ENCODE results near the gene GPR39. TPM values are rescaled to one million over a fixed set of nuclear protein-coding genes. Genes with fewer than 3 reads are reported as not detected.

The GPR39 gene
- total RNA-seq, 4 donors from 2014 or later = 0.72 to 1.6 (median 1.4) TPM

GRCh38 chr2:132559326-132559725 is 142.7 kb downstream of the GPR39 start:
- Histone ChIP-seq H3K27me3 (no peaks in the 10 kb centered on the region), H3K4me1 (no peaks in the 10 kb centered on the region), H3K4me3 (no peak overlapping the region), H3K36me3 (no peaks in the 10 kb centered on the region), H3K9me3 (no peaks in the 10 kb centered on the region), H3K27ac (no peak overlapping the region)
- TF ChIP-seq, protein P1, sequence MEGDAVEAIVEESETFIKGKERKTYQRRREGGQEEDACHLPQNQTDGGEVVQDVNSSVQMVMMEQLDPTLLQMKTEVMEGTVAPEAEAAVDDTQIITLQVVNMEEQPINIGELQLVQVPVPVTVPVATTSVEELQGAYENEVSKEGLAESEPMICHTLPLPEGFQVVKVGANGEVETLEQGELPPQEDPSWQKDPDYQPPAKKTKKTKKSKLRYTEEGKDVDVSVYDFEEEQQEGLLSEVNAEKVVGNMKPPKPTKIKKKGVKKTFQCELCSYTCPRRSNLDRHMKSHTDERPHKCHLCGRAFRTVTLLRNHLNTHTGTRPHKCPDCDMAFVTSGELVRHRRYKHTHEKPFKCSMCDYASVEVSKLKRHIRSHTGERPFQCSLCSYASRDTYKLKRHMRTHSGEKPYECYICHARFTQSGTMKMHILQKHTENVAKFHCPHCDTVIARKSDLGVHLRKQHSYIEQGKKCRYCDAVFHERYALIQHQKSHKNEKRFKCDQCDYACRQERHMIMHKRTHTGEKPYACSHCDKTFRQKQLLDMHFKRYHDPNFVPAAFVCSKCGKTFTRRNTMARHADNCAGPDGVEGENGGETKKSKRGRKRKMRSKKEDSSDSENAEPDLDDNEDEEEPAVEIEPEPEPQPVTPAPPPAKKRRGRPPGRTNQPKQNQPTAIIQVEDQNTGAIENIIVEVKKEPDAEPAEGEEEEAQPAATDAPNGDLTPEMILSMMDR (IDR thresholded peaks at IDR 0.05) = no peak
- TF ChIP-seq EP300 (IDR thresholded peaks at IDR 0.05) = no peak
- TF ChIP-seq POLR2A (IDR thresholded peaks at IDR 0.05) = no peak
- TF ChIP-seq POLR2AphosphoS5 (IDR thresholded peaks at IDR 0.05) = no peak
- no peak for DNase-seq (ENCODE audit: low spot score in 2 of 2)
- WGBS = 90% methylated on average over 12 of the region's 12 CpGs

GRCh38 chr2:132559921-132560320 is 143.3 kb downstream of the GPR39 start:
- Histone ChIP-seq H3K9me3 (no peaks in the 10 kb centered on the region), H3K4me1 (no peaks in the 10 kb centered on the region), H3K36me3 (no peaks in the 10 kb centered on the region), H3K27ac (no peak overlapping the region), H3K4me3 (no peak overlapping the region), H3K27me3 (no peaks in the 10 kb centered on the region)
- no peak for DNase-seq (ENCODE audit: low spot score in 2 of 2)
- 81% methylated on average over 2 of the region's 2 CpGs for WGBS
- TF ChIP-seq POLR2A (IDR thresholded peaks at IDR 0.05) (no peak), EP300 (IDR thresholded peaks at IDR 0.05) (no peak), POLR2AphosphoS5 (IDR thresholded peaks at IDR 0.05) (no peak)
- TF ChIP-seq, protein P1 (IDR thresholded peaks at IDR 0.05) = no peak

GRCh38 chr2:132560562-132560961 is 144.0 kb downstream of the GPR39 start:
- Histone ChIP-seq H3K4me3 (no peak overlapping the region), H3K9me3 (no peaks in the 10 kb centered on the region), H3K36me3 (no peaks in the 10 kb centered on the region), H3K4me1 (no peaks in the 10 kb centered on the region), H3K27me3 (no peaks in the 10 kb centered on the region), H3K27ac (no peak overlapping the region)
- no peak for DNase-seq (ENCODE audit: low spot score in 2 of 2)
- TF ChIP-seq, protein P1 (IDR thresholded peaks at IDR 0.05) = no peak
- TF ChIP-seq POLR2A (IDR thresholded peaks at IDR 0.05) (no peak), POLR2AphosphoS5 (IDR thresholded peaks at IDR 0.05) (no peak), EP300 (IDR thresholded peaks at IDR 0.05) (no peak)
- WGBS = 85% methylated on average over 2 of the region's 2 CpGs

- H3K27ac ChIP-seq = no peak overlapping the region
- H3K4me1 ChIP-seq = no peaks in the 10 kb centered on the region
- TF ChIP-seq EP300 (IDR thresholded peaks at IDR 0.05) = no peak
- no peak for TF ChIP-seq POLR2A (IDR thresholded peaks at IDR 0.05)
- TF ChIP-seq, protein P1 (IDR thresholded peaks at IDR 0.05) = no peak
- TF ChIP-seq POLR2AphosphoS5 (IDR thresholded peaks at IDR 0.05) = no peak
- DNase-seq (ENCODE audit: low spot score in 2 of 2) = no peak
- no peaks in the 10 kb centered on the region for H3K9me3 ChIP-seq
- H3K36me3 ChIP-seq = no peaks in the 10 kb centered on the region
- no peak overlapping the region for H3K4me3 ChIP-seq
- H3K27me3 ChIP-seq = no peaks in the 10 kb centered on the region
- 96% methylated on average over 4 of the region's 4 CpGs for WGBS
Measured at GRCh38 chr2:132562245-132562644, 145.6 kb downstream of the GPR39 start.

- WGBS = 91% methylated on average over 2 of the region's 2 CpGs
- no peaks in the 10 kb centered on the region for H3K36me3 ChIP-seq
- no peaks in the 10 kb centered on the region for H3K9me3 ChIP-seq
- no peak for DNase-seq (ENCODE audit: low spot score in 2 of 2)
- no peak overlapping the region for H3K4me3 ChIP-seq
- TF ChIP-seq POLR2A (IDR thresholded peaks at IDR 0.05) = no peak
- TF ChIP-seq, protein P1 (IDR thresholded peaks at IDR 0.05) = no peak
- no peak for TF ChIP-seq POLR2AphosphoS5 (IDR thresholded peaks at IDR 0.05)
- TF ChIP-seq EP300 (IDR thresholded peaks at IDR 0.05) = no peak
- H3K4me1 ChIP-seq = no peaks in the 10 kb centered on the region
- H3K27me3 ChIP-seq = no peaks in the 10 kb centered on the region
- H3K27ac ChIP-seq = no peak overlapping the region
Measured at GRCh38 chr2:132564065-132564464, 147.5 kb downstream of the GPR39 start.
